ENCODE results near the gene RNF130. TPM values are rescaled to one million over a fixed set of nuclear protein-coding genes. Genes with fewer than 3 reads are reported as not detected.

The RNF130 gene
- total RNA-seq, 1 donor from 2014 or later, result 70.8 TPM

DNA sequence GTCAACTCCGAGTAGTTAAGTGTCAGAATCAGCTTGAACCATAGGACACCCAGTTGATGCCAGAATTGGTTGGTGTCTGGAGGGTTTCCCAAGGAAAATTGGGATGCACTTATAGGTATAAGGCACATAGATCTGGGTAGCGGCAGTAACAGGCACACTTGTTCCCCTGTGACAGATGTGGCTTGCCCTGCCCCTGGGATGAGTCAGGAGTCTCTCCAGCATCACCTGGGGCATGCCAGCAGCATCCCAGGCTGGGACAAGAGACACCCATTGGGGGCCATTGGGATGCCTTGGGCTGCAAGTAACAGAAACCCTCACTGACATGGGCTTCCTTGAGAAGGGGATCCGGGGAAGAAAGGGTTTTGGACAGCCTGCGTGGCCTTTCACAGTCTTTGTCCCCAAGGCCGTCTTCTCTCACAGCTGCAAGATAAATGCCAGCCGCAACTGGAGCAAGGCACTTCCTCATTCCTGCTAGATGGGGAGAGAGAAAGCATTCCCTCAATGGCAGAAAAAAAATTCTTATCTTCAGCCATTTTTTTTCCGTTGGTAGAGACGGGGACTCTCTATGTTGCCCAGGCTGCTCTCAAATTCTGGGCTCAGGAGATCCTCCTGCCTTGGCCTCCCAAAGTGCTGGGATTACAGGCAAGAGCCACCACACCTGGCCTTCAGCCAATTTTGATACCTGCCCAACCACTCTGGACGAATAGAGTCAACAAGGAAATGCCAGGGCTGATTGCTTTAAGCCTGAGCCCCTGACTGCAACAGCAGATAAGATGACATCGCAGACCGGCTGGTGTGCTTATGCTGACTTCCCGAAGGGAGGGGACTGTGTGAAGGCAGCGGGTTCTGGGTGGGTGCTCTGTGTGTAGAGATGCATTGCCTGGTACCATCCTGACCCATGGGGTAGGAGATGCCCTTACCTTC is 13.3 kb upstream of the RNF130 start:
- no peak overlapping the region for H3K27ac Mint-ChIP-seq (ENCODE audit: unreplicated experiment)
- no peak for DNase-seq (ENCODE audit: extremely low spot score, unreplicated experiment)
- no peaks in the 10 kb centered on the region for H3K36me3 Mint-ChIP-seq (ENCODE audit: unreplicated experiment)
- H3K27me3 Mint-ChIP-seq (ENCODE audit: unreplicated experiment), result peaks cover 13% of the 10 kb centered on the region
- no peak overlapping the region for H3K4me3 Mint-ChIP-seq (ENCODE audit: unreplicated experiment)
- TF ChIP-seq, protein P1, sequence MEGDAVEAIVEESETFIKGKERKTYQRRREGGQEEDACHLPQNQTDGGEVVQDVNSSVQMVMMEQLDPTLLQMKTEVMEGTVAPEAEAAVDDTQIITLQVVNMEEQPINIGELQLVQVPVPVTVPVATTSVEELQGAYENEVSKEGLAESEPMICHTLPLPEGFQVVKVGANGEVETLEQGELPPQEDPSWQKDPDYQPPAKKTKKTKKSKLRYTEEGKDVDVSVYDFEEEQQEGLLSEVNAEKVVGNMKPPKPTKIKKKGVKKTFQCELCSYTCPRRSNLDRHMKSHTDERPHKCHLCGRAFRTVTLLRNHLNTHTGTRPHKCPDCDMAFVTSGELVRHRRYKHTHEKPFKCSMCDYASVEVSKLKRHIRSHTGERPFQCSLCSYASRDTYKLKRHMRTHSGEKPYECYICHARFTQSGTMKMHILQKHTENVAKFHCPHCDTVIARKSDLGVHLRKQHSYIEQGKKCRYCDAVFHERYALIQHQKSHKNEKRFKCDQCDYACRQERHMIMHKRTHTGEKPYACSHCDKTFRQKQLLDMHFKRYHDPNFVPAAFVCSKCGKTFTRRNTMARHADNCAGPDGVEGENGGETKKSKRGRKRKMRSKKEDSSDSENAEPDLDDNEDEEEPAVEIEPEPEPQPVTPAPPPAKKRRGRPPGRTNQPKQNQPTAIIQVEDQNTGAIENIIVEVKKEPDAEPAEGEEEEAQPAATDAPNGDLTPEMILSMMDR (IDR thresholded peaks at IDR 0.05), result no peak
- H3K9me3 Mint-ChIP-seq (ENCODE audit: unreplicated experiment), result no peaks in the 10 kb centered on the region
- H3K4me1 Mint-ChIP-seq (ENCODE audit: unreplicated experiment), result peaks cover under 1% of the 10 kb centered on the region

DNA sequence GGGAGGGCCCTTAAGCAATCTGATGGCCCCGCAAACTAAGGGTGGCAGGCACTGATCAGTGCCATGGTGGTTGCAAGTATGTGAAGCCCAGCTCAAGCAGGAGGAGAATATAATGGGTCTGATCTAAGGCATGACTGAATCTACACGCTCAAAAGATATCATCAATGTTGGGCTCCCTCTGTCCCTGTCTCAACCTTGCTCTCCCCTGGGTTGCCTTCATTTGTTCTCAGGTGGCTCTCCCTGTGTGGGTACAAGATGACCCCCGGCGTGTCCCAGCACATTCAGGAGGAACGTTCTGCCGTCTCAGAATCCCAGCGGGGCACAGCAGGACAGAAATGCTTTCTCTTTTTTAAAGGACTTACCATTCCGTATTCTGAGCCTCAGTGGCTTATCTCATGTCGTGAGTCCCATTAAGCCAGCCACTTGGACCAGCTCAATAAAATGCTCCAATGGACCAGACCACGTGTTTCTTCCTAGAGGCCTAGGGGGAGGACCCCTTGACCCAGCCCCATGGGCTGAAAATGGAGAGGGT is 12.0 kb upstream of the RNF130 start:
- TF ChIP-seq, protein P1 (IDR thresholded peaks at IDR 0.05), result no peak
- Mint-ChIP-seq H3K36me3 (ENCODE audit: unreplicated experiment) (no peaks in the 10 kb centered on the region), H3K27ac (ENCODE audit: unreplicated experiment) (no peak overlapping the region), H3K9me3 (ENCODE audit: unreplicated experiment) (no peaks in the 10 kb centered on the region), H3K4me3 (ENCODE audit: unreplicated experiment) (no peak overlapping the region), H3K27me3 (ENCODE audit: unreplicated experiment) (peaks cover 21% of the 10 kb centered on the region), H3K4me1 (ENCODE audit: unreplicated experiment) (no peaks in the 10 kb centered on the region)
- DNase-seq (ENCODE audit: extremely low spot score, unreplicated experiment), result no peak

DNA sequence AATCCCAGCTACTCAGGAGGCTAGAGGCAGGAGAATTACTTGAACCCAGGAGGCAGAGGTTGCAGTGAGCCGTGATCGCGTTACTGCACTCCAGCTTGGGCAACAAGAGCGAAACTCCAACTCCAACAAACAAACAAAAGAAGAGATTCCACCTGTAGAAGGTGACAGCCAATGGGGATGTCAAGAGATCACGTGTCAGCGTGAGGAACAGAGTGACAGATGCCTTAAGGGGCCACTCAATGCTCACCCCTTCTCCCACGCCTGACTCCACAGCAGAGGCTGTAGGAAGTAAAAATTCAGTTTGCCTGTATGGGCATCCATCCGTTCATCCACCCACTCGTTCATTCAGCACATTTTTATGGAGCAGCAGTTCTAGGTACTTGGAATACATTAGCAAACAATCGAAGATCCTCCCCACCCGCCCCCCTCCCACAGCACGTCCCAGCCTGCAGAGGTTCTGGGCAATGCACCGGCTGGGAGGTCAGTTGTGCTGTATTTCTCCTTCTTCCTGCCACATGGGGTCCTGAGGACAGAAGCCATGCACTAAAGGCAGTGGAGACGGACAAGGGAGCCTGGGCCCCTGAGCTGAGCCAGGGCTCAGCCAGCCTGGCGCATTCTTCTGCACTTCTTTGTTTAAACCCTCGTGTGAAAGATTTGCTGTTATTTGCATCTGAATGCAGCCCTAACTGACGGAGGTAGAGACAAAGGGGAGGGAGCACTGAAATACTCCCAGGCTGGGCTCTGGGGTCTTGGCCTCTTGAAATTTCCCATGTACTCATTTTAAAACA is 11.3 kb upstream of the RNF130 start:
- no peak overlapping the region for H3K4me3 Mint-ChIP-seq (ENCODE audit: unreplicated experiment)
- H3K27ac Mint-ChIP-seq (ENCODE audit: unreplicated experiment), result no peak overlapping the region
- H3K9me3 Mint-ChIP-seq (ENCODE audit: unreplicated experiment), result no peaks in the 10 kb centered on the region
- TF ChIP-seq, protein P1 (IDR thresholded peaks at IDR 0.05), result no peak
- peaks cover 21% of the 10 kb centered on the region for H3K27me3 Mint-ChIP-seq (ENCODE audit: unreplicated experiment)
- no peaks in the 10 kb centered on the region for H3K4me1 Mint-ChIP-seq (ENCODE audit: unreplicated experiment)
- H3K36me3 Mint-ChIP-seq (ENCODE audit: unreplicated experiment), result no peaks in the 10 kb centered on the region
- no peak for DNase-seq (ENCODE audit: extremely low spot score, unreplicated experiment)

DNA sequence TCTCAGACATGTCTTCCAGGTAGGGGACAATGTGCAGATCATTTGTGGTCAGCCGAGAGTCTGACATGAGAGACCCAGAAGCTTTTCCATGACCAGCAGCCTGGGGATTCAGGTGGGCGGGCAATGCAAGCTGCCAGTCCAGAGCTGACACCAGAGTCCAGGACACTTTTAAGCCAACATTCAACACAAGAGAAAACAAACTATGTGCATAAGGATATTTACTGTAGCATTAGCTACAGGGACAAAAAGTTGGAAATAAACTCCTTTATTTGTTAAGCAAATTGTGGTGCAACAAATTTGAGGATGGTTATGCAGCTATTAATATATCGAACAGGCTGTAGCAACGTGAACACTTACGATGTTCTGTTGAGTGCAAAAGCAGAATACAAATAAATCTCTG is 9.9 kb upstream of the RNF130 start:
- Mint-ChIP-seq H3K9me3 (ENCODE audit: unreplicated experiment) (no peaks in the 10 kb centered on the region), H3K36me3 (ENCODE audit: unreplicated experiment) (no peaks in the 10 kb centered on the region), H3K4me3 (ENCODE audit: unreplicated experiment) (no peak overlapping the region), H3K27ac (ENCODE audit: unreplicated experiment) (no peak overlapping the region), H3K27me3 (ENCODE audit: unreplicated experiment) (peaks cover 21% of the 10 kb centered on the region), H3K4me1 (ENCODE audit: unreplicated experiment) (no peaks in the 10 kb centered on the region)
- TF ChIP-seq, protein P1 (IDR thresholded peaks at IDR 0.05), result no peak
- DNase-seq (ENCODE audit: extremely low spot score, unreplicated experiment), result no peak

Measured in osteocyte (in vitro differentiated cells).